ENCODE results near the gene SMAD7. TPM values are rescaled to one million over a fixed set of nuclear protein-coding genes. Genes with fewer than 3 reads are reported as not detected.

SMAD7 gene
- total and polyA plus RNA-seq, 2 donors (not counting 1 experiment from before 2014, with no cell fraction given): 6.1 to 16.3 TPM

GRCh38 chr18:48923746-48924629 is 26.8 kb downstream of the SMAD7 start:
- H3K36me3 ChIP-seq (ENCODE audit: control insufficient read depth, insufficient read depth, low read length): peaks cover 6% of the 10 kb centered on the region
- H3K4me2 ChIP-seq (ENCODE audit: extremely low read depth, insufficient read depth, low read length): peak overlapping the region; percentile 78
- H3K9me3 ChIP-seq (ENCODE audit: control insufficient read depth, insufficient read depth, low read depth, low read length): no peaks in the 10 kb centered on the region
- H3K4me1 ChIP-seq (ENCODE audit: control insufficient read depth, extremely low read depth, insufficient read depth, low read length): peaks cover 45% of the 10 kb centered on the region
- H2AFZ ChIP-seq (ENCODE audit: low read length): no peak overlapping the region
- peaks cover 64% of the 10 kb centered on the region for H3K79me2 ChIP-seq (ENCODE audit: control insufficient read depth, insufficient read depth, low read length)
- no peaks in the 10 kb centered on the region for H3K27me3 ChIP-seq (ENCODE audit: control insufficient read depth, insufficient read depth, low read length)
- H3K4me3 ChIP-seq (replicated peaks in 1 of 4; ENCODE audit: control extremely low read depth in 1 of 4, insufficient read depth in 1 of 4, low read depth in 3 of 4, low read length in 4 of 4): no peak overlapping the region
- TF ChIP-seq EZH2 (IDR thresholded peaks at IDR 0.05; ENCODE audit: low read length, missing control alignments) (no peak), CTCF (conservative IDR thresholded peaks at IDR 0.05 in 1 of 2, IDR thresholded peaks at IDR 0.05 in 1 of 2; ENCODE audit: low read depth in 1 of 2, low read length in 2 of 2) (no peak)
- peak overlapping the region; percentile 86 for H3K27ac ChIP-seq (ENCODE audit: insufficient read depth, low read length)
- H4K20me1 ChIP-seq (ENCODE audit: control insufficient read depth, extremely low read depth, insufficient read depth, low read length): no peaks in the 10 kb centered on the region
- DNase-seq (ENCODE audit: low read depth in 2 of 2): peak; percentile 69 to 71
- H3K9ac ChIP-seq (ENCODE audit: insufficient read depth, low read length): peak overlapping the region; percentile 18

GRCh38 chr18:48922801-48923730 is 27.7 kb downstream of the SMAD7 start:
- Histone ChIP-seq H3K9me3 (ENCODE audit: control insufficient read depth, insufficient read depth, low read depth, low read length) (no peaks in the 10 kb centered on the region), H3K36me3 (ENCODE audit: control insufficient read depth, insufficient read depth, low read length) (peaks cover 6% of the 10 kb centered on the region), H3K4me1 (ENCODE audit: control insufficient read depth, extremely low read depth, insufficient read depth, low read length) (peaks cover 40% of the 10 kb centered on the region), H3K79me2 (ENCODE audit: control insufficient read depth, insufficient read depth, low read length) (peaks cover 57% of the 10 kb centered on the region), H3K9ac (ENCODE audit: insufficient read depth, low read length) (peak overlapping the region; percentile 44), H3K4me2 (ENCODE audit: extremely low read depth, insufficient read depth, low read length) (peak overlapping the region; percentile 78), H3K4me3 (replicated peaks in 1 of 4; ENCODE audit: control extremely low read depth in 1 of 4, insufficient read depth in 1 of 4, low read depth in 3 of 4, low read length in 4 of 4) (peak overlapping the region in 3 of 4 experiments; percentile 19 to 52 (median 25)), H2AFZ (ENCODE audit: low read length) (no peak overlapping the region), H3K27me3 (ENCODE audit: control insufficient read depth, insufficient read depth, low read length) (no peaks in the 10 kb centered on the region), H3K27ac (ENCODE audit: insufficient read depth, low read length) (peak overlapping the region; percentile 86), H4K20me1 (ENCODE audit: control insufficient read depth, extremely low read depth, insufficient read depth, low read length) (no peaks in the 10 kb centered on the region)
- TF ChIP-seq EZH2 (IDR thresholded peaks at IDR 0.05; ENCODE audit: low read length, missing control alignments): no peak
- TF ChIP-seq CTCF (conservative IDR thresholded peaks at IDR 0.05 in 1 of 2, IDR thresholded peaks at IDR 0.05 in 1 of 2; ENCODE audit: low read depth in 1 of 2, low read length in 2 of 2): no peak
- peak; percentile 84 to 97 for DNase-seq (ENCODE audit: low read depth in 2 of 2)

All from fibroblast of lung (primary cell).